A549 (cell line): Measurements from ENCODE around the gene C16orf78. TPM values are rescaled to one million over a fixed set of nuclear protein-coding genes. Genes with fewer than 3 reads are reported as not detected.

Source experiments
- ATAC-seq, 2 experiments: fragments of 200-7000 bp in 1 of 2; fragments of >200 bp in 1 of 2; cut with Nextera tagmentation in 1 of 2; cut with Tn5 transposase in 1 of 2; 3 replicates each; pipeline versions ENCODE4 v1.8.0 to v1.9.1; 2018 to 2020; ENCODE audit warnings: mild to moderate bottlenecking in 1 of 2, moderate library complexity in 1 of 2
- CTCF ChIA-PET: fragments of 300-600 bp; sonication (Branson Sonifier 250); formaldehyde crosslinking; extraction: SDS; loops from one replicate; lab custom pipeline; 2021; ENCODE audit warnings: antibody characterized with exemption, inconsistent platforms; lab: Yijun Ruan, JAX
- POLR2A ChIA-PET: fragments of 350-600 bp; formaldehyde crosslinking; extraction: SDS; loops from one replicate; lab custom pipeline; 2021; ENCODE audit warnings: antibody characterized with exemption, inconsistent platforms; lab: Yijun Ruan, JAX
- DNase-seq, 2 experiments: peaks; one replicate each; pipeline versions ENCODE4 v3.0.0 to v3.0.0-alpha.2; 2011 to 2016; ENCODE audit warnings: low read depth in 1 of 2, low spot score in 1 of 2
- FAIRE-seq: peaks from 2 replicates; lab custom pipeline; 2011; peaks lifted over from hg19 to GRCh38; lab: Jason Lieb, UNC
- H3K27ac ChIP-seq, 2 experiments: fragments of >200 bp; sonication (Bioruptor Twin); formaldehyde crosslinking; 3 replicates each; pipeline ENCODE4 v1.5.1; 2016 to 2017
- H3K4me1 ChIP-seq: fragments of >200 bp; sonication (Bioruptor Twin); formaldehyde crosslinking; 3 replicates; pipeline ENCODE4 v1.6.1; 2016
- H3K4me2 ChIP-seq: fragments of >200 bp; sonication (Bioruptor Twin); formaldehyde crosslinking; 3 replicates; pipeline ENCODE4 v1.6.1; 2016
- H3K4me3 ChIP-seq: fragments of >200 bp; sonication (Bioruptor Twin); formaldehyde crosslinking; 3 replicates; pipeline ENCODE4 v1.5.1; 2016
- H3K9me3 ChIP-seq: fragments of >200 bp; sonication (Bioruptor Twin); formaldehyde crosslinking; 3 replicates; pipeline ENCODE4 v1.6.1; 2016
- ATOH8 ChIP-seq: fragments of 250-450 bp; sonication (Bioruptor Pico); IDR thresholded peaks from 2 replicates; pipeline ENCODE4 v1.5.0; 2020; ENCODE audit warnings: low read depth, mild to moderate bottlenecking, moderate library complexity
- BHLHE40 ChIP-seq: IDR thresholded peaks from 2 replicates; pipeline ENCODE4 v1.6.1; 2012; ENCODE audit warnings: low read depth, low read length, inconsistent platforms
- CBX2 ChIP-seq: fragments of 200-600 bp; sonication (generic); IDR thresholded peaks from 2 replicates; pipeline ENCODE4 v1.6.1; 2016; ENCODE audit warnings: low read depth, mild to moderate bottlenecking, borderline replicate concordance
- CHD4 ChIP-seq: fragments of 200-600 bp; sonication (generic); IDR thresholded peaks from 2 replicates; pipeline ENCODE4 v1.6.1; 2016; ENCODE audit warnings: antibody characterized with exemption, mild to moderate bottlenecking, borderline replicate concordance
- E2F6 ChIP-seq: IDR thresholded peaks from 2 replicates; pipeline ENCODE4 v1.6.1; 2012; ENCODE audit warnings: low read depth, borderline replicate concordance
- ESRRA ChIP-seq: fragments of 150-350 bp; IDR thresholded peaks from 2 replicates; pipeline ENCODE4 v1.6.1; 2014; ENCODE audit warnings: mild to moderate bottlenecking, low read length, borderline replicate concordance
- GATA3 ChIP-seq: IDR thresholded peaks from 2 replicates; pipeline ENCODE4 v1.6.1; 2012; ENCODE audit warnings: borderline replicate concordance
- HEYL ChIP-seq: fragments of 250-450 bp; sonication (Bioruptor Pico); IDR thresholded peaks from 2 replicates; pipeline ENCODE4 v1.8.0; 2021; ENCODE audit warnings: mild to moderate bottlenecking, moderate library complexity
- HOXB13 ChIP-seq: fragments of 250-450 bp; sonication (Bioruptor Pico); IDR thresholded peaks from 2 replicates; pipeline ENCODE4 v1.5.0; 2020; ENCODE audit warnings: low read depth, mild to moderate bottlenecking, moderate library complexity
- JUN ChIP-seq, 2 experiments: fragments of >200 bp; sonication (Bioruptor Twin); formaldehyde crosslinking; IDR thresholded peaks; 2 replicates in 1 of 2; 3 replicates in 1 of 2; pipeline ENCODE4 v1.6.1; 2016 to 2017
- KDM1A ChIP-seq: fragments of 200-600 bp; sonication (generic); IDR thresholded peaks from 2 replicates; pipeline ENCODE4 v1.6.1; 2016; ENCODE audit warnings: low read depth, mild to moderate bottlenecking
- KDM5A ChIP-seq: fragments of 200-600 bp; sonication (generic); IDR thresholded peaks from 2 replicates; pipeline ENCODE4 v1.6.1; 2016; ENCODE audit warnings: antibody characterized with exemption, mild to moderate bottlenecking
- MAZ ChIP-seq: fragments of 150-350 bp; IDR thresholded peaks from 2 replicates; pipeline ENCODE4 v1.6.1; 2014; ENCODE audit warnings: antibody characterized with exemption, low read depth, low read length, borderline replicate concordance
- MYC ChIP-seq: IDR thresholded peaks from 2 replicates; pipeline ENCODE4 v1.6.1; 2012; ENCODE audit warnings: mild to moderate bottlenecking, inconsistent platforms, low read length, improper control_type of control experiment, borderline replicate concordance
- NFE2L2 ChIP-seq: fragments of 150-350 bp; conservative IDR thresholded peaks from 2 replicates; pipeline ENCODE4 v1.6.1; 2014; ENCODE audit warnings: low read length
- NPAS2 ChIP-seq: fragments of 250-450 bp; sonication (Bioruptor Pico); IDR thresholded peaks from 2 replicates; pipeline ENCODE4 v1.8.0; 2022; ENCODE audit warnings: mild to moderate bottlenecking, moderate library complexity, borderline replicate concordance
- PHF8 ChIP-seq: fragments of 200-600 bp; sonication (generic); IDR thresholded peaks from 2 replicates; pipeline ENCODE4 v1.6.1; 2016; ENCODE audit warnings: low read depth, mild to moderate bottlenecking, antibody characterized with exemption, moderate library complexity, borderline replicate concordance
- POLR2AphosphoS2 ChIP-seq: conservative IDR thresholded peaks from 2 replicates; pipeline ENCODE4 v1.6.1; 2012; ENCODE audit warnings: low read length, improper control_type of control experiment, inconsistent platforms
- RAD21 ChIP-seq, 2 experiments: fragments of >200 bp in 1 of 2; sonication (Bioruptor Twin) in 1 of 2; formaldehyde crosslinking in 1 of 2; IDR thresholded peaks in 1 of 2; conservative IDR thresholded peaks in 1 of 2; 2 replicates in 1 of 2; 3 replicates in 1 of 2; pipeline ENCODE4 v1.6.1; 2012 to 2018; ENCODE audit warnings: inconsistent platforms in 1 of 2
- RARB ChIP-seq: fragments of 250-450 bp; sonication (Bioruptor Pico); IDR thresholded peaks from 2 replicates; pipeline ENCODE4 v1.8.0; 2021; ENCODE audit warnings: mild to moderate bottlenecking, moderate library complexity
- REST ChIP-seq: fragments of 200-600 bp; sonication (generic); IDR thresholded peaks from 2 replicates; pipeline ENCODE4 v1.6.1; 2016; ENCODE audit warnings: antibody characterized with exemption, mild to moderate bottlenecking, moderate library complexity
- RFX5 ChIP-seq: fragments of 450-650 bp; IDR thresholded peaks from 2 replicates; pipeline ENCODE4 v1.7.1; 2014; ENCODE audit warnings: antibody characterized with exemption, mild to moderate bottlenecking, moderate library complexity
- TFCP2L1 ChIP-seq: fragments of 250-450 bp; sonication (Bioruptor Pico); IDR thresholded peaks from 2 replicates; pipeline ENCODE4 v1.5.0; 2021; ENCODE audit warnings: mild to moderate bottlenecking
- TP53 ChIP-seq: fragments of 250-450 bp; sonication (Bioruptor Pico); IDR thresholded peaks from 2 replicates; pipeline ENCODE4 v1.5.0; 2021; ENCODE audit warnings: mild to moderate bottlenecking, moderate library complexity
- ZNF302 ChIP-seq: fragments of 250-450 bp; sonication (Bioruptor Pico); IDR thresholded peaks from 2 replicates; pipeline ENCODE4 v1.9.0; 2021; ENCODE audit warnings: inconsistent platforms, mild to moderate bottlenecking, moderate library complexity
- WGBS: methylation state at CpG from one replicate; pipeline ENCODE4 v1.1.6; 2017; ENCODE audit errors: missing lambda C conversion rate; 5-methylcytosine and 5-hydroxymethylcytosine counted together
- polyA plus RNA-seq, 4 experiments: library from polyadenylated mRNA; depleted of rRNA in 3 of 4; stranded (reverse); fragments of >200 nt; fragmentation: RNase III in 1 of 4; extraction: RNeasy Plus Mini Kit Qiagen cat#74134 plus additional on column Dnase treatment in 1 of 4; gene quantifications; 2 replicates in 3 of 4; 3 replicates in 1 of 4; pipeline ENCODE4 v1.2.3, GENCODE V29; 2011 to 2017
- TF ChIP-seq, protein P1 (sequence below): IDR thresholded peaks from 2 replicates; pipeline ENCODE4 v1.6.1; 2012

Gene C16orf78
- polyA plus RNA-seq, 2 of the 4 experiments (the other 2 are of a cell fraction) = not detected

GRCh38 chr16:49348408-49349176 lies 25.0 kb upstream of the C16orf78 start:
- Histone ChIP-seq H3K9me3 (no peaks in the 10 kb centered on the region), H3K4me3 (no peak overlapping the region), H3K27ac (no peak overlapping the region), H3K4me2 (no peak overlapping the region), H3K4me1 (no peaks in the 10 kb centered on the region)
- DNase-seq (peak in 1 of 2 experiments; percentile 13), FAIRE-seq (no peak), ATAC-seq (peak in 1 of 2 experiments; percentile 31; a peak in 2 of 6 replicates)
- TF ChIP-seq ESRRA (no peak), KDM1A (no peak), JUN (IDR thresholded peaks at IDR 0.05) (no peak), ATOH8 (CRISPR knock-in tag) (no peak), CBX2 (no peak), RFX5 (no peak), PHF8 (no peak), HOXB13 (CRISPR knock-in tag) (no peak), E2F6 (no peak), BHLHE40 (no peak), TFCP2L1 (CRISPR knock-in tag) (no peak), NFE2L2 (no peak), KDM5A (no peak), MAZ (no peak), REST (no peak)
- TF ChIP-seq, protein P1, sequence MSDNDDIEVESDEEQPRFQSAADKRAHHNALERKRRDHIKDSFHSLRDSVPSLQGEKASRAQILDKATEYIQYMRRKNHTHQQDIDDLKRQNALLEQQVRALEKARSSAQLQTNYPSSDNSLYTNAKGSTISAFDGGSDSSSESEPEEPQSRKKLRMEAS = no peak
- WGBS = 13% methylated on average over 14 of the region's 14 CpGs
- POLR2A ChIA-PET = no interaction called here
- CTCF ChIA-PET = interaction anchor here (1.0 to 5.6 kb wide), 9 partner anchors 8 to 725 kb away, joined by 3 to 60 read pairs (median 4); no protein-coding TSS in a partner anchor

GRCh38 chr16:49349446-49350168 lies 24.0 kb upstream of the C16orf78 start:
- ChIA-PET CTCF (interaction anchor here (0.6 to 5.6 kb wide), 28 partner anchors 9 to 719 kb away, joined by 3 to 60 read pairs (median 4); no protein-coding TSS in a partner anchor), POLR2A (no interaction called here)
- no peak overlapping the region for H3K27ac ChIP-seq
- no peak overlapping the region for H3K4me3 ChIP-seq
- FAIRE-seq = no peak
- ATAC-seq = peak in 1 of 2 experiments; percentile 46; a peak in 1 of 6 replicates
- 18% methylated on average over 20 of the region's 20 CpGs for WGBS
- DNase-seq = no peak
- no peaks in the 10 kb centered on the region for H3K9me3 ChIP-seq
- H3K4me1 ChIP-seq = no peaks in the 10 kb centered on the region
- no peak overlapping the region for H3K4me2 ChIP-seq
- TF ChIP-seq CHD4 = no peak
- TF ChIP-seq TP53 = no peak
- TF ChIP-seq MYC = no peak
- no peak for TF ChIP-seq RFX5
- TF ChIP-seq E2F6 = no peak
- TF ChIP-seq POLR2AphosphoS2 = no peak
- TF ChIP-seq HEYL (CRISPR knock-in tag) = no peak
- TF ChIP-seq RAD21 (conservative IDR thresholded peaks at IDR 0.05 in 1 of 2, IDR thresholded peaks at IDR 0.05 in 1 of 2) = no peak
- TF ChIP-seq ZNF302 (CRISPR knock-in tag) = no peak
- TF ChIP-seq RARB (CRISPR knock-in tag) = no peak
- TF ChIP-seq GATA3 = no peak
- TF ChIP-seq NPAS2 (CRISPR knock-in tag) = no peak
- no peak for TF ChIP-seq NFE2L2
